Measurements from ENCODE around the gene BBS7.

The BBS7 gene

DNA sequence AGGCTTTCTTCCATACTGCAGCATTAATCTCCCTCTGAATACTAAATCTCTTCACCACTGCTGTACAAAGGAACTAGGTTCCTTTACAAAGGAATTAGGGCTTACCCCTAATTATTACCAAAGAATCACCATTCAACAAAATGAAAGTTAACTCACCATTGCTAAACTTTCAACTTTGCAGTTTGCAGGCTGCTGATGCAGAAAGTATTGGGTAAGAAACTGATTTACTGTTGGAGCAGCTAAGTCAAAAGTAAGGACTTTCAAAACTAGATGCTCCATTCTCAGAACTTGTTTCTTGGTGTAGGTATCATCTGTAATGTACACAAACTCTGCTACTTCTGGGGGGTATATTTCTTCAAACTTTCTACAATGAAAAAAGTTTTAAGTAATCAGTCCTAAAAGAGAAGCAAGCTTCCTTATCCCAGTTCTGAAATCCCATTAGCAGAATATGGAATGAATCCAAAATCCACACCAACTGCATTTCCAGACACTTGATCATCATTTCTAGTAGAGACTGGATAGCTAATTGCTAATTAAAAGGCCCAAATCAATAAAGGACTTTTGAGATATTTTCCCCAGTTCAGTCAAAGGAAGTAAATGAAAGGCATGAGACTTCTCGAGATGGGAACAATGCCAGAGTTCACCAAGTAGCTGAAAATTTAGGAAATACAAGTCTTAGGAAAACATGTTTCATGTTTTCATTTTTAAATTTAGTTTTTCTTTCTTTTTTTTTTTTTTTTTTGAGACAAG lies 50.9 kb downstream of the BBS7 start:
- no peaks in the 10 kb centered on the region for H3K27me3 ChIP-seq (ENCODE audit: insufficient read depth, poor library complexity, severe bottlenecking)
- H3K27ac ChIP-seq (replicated peaks): no peak overlapping the region
- TF ChIP-seq POLR2AphosphoS5 (IDR thresholded peaks at IDR 0.05; ENCODE audit: low read depth) (no peak), GABPA (IDR thresholded peaks at IDR 0.05; ENCODE audit: low read depth) (no peak), CTCF (IDR thresholded peaks at IDR 0.05; ENCODE audit: insufficient read depth, low read length) (no peak), SPI1 (IDR thresholded peaks at IDR 0.05; ENCODE audit: borderline replicate concordance, low read depth) (no peak)
- TF ChIP-seq, protein P1, sequence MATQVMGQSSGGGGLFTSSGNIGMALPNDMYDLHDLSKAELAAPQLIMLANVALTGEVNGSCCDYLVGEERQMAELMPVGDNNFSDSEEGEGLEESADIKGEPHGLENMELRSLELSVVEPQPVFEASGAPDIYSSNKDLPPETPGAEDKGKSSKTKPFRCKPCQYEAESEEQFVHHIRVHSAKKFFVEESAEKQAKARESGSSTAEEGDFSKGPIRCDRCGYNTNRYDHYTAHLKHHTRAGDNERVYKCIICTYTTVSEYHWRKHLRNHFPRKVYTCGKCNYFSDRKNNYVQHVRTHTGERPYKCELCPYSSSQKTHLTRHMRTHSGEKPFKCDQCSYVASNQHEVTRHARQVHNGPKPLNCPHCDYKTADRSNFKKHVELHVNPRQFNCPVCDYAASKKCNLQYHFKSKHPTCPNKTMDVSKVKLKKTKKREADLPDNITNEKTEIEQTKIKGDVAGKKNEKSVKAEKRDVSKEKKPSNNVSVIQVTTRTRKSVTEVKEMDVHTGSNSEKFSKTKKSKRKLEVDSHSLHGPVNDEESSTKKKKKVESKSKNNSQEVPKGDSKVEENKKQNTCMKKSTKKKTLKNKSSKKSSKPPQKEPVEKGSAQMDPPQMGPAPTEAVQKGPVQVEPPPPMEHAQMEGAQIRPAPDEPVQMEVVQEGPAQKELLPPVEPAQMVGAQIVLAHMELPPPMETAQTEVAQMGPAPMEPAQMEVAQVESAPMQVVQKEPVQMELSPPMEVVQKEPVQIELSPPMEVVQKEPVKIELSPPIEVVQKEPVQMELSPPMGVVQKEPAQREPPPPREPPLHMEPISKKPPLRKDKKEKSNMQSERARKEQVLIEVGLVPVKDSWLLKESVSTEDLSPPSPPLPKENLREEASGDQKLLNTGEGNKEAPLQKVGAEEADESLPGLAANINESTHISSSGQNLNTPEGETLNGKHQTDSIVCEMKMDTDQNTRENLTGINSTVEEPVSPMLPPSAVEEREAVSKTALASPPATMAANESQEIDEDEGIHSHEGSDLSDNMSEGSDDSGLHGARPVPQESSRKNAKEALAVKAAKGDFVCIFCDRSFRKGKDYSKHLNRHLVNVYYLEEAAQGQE (IDR thresholded peaks at IDR 0.05; ENCODE audit: insufficient replicate concordance, low read depth): no peak
- no peak for DNase-seq (ENCODE audit: low read depth in 1 of 2, low spot score in 1 of 2)
- H3K4me3 ChIP-seq (replicated peaks; ENCODE audit: insufficient read depth, low read length): no peak overlapping the region

GRCh38 chr4:121818215-121818614 lies 52.1 kb downstream of the BBS7 start:
- H3K27ac ChIP-seq (replicated peaks): no peak overlapping the region
- TF ChIP-seq SPI1 (IDR thresholded peaks at IDR 0.05; ENCODE audit: borderline replicate concordance, low read depth) (no peak), CTCF (IDR thresholded peaks at IDR 0.05; ENCODE audit: insufficient read depth, low read length) (no peak), POLR2AphosphoS5 (IDR thresholded peaks at IDR 0.05; ENCODE audit: low read depth) (no peak), GABPA (IDR thresholded peaks at IDR 0.05; ENCODE audit: low read depth) (no peak)
- TF ChIP-seq, protein P1 (IDR thresholded peaks at IDR 0.05; ENCODE audit: insufficient replicate concordance, low read depth): no peak

DNA sequence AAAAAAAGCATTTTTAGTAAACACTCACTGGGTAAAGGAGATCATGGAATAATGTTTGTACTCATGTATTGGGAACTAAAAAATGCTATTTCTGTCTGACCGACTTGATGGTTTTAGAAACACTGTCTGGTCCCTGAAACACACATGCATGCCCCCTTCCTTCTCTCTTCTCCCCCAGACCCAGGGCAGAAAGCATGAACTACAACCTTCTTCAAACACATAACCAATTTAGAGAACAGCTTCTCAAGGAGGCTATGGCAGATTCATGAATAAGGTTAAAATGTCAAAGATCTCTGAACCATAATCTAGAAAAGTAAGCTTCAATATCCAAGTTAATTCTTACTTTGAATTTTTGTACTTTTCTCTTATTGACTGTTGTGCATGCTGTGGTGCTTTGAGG lies 52.6 kb downstream of the BBS7 start:
- Histone ChIP-seq H3K27ac (replicated peaks) (no peak overlapping the region), H3K27me3 (ENCODE audit: insufficient read depth, poor library complexity, severe bottlenecking) (no peaks in the 10 kb centered on the region), H3K4me3 (replicated peaks; ENCODE audit: insufficient read depth, low read length) (no peak overlapping the region)
- TF ChIP-seq SPI1 (IDR thresholded peaks at IDR 0.05; ENCODE audit: borderline replicate concordance, low read depth) (no peak), POLR2AphosphoS5 (IDR thresholded peaks at IDR 0.05; ENCODE audit: low read depth) (peak; percentile 30; the same call in 1 of the 2 replicates)
- no peak for DNase-seq (ENCODE audit: low read depth in 1 of 2, low spot score in 1 of 2)

More at GRCh38 chr4:121818215-121818614, 52.1 kb downstream of the BBS7 start:
- DNase-seq (ENCODE audit: low read depth in 1 of 2, low spot score in 1 of 2): no peak
- H3K27me3 ChIP-seq (ENCODE audit: insufficient read depth, poor library complexity, severe bottlenecking): no peaks in the 10 kb centered on the region
- H3K4me3 ChIP-seq (replicated peaks; ENCODE audit: insufficient read depth, low read length): no peak overlapping the region

GRCh38 chr4:121817006-121817405 lies 53.3 kb downstream of the BBS7 start:
- DNase-seq (ENCODE audit: low read depth in 1 of 2, low spot score in 1 of 2): no peak
- H3K27me3 ChIP-seq (ENCODE audit: insufficient read depth, poor library complexity, severe bottlenecking): no peaks in the 10 kb centered on the region
- TF ChIP-seq POLR2AphosphoS5 (IDR thresholded peaks at IDR 0.05; ENCODE audit: low read depth): no peak
- no peak for TF ChIP-seq SPI1 (IDR thresholded peaks at IDR 0.05; ENCODE audit: borderline replicate concordance, low read depth)
- TF ChIP-seq, protein P1 (IDR thresholded peaks at IDR 0.05; ENCODE audit: insufficient replicate concordance, low read depth): no peak
- no peak for TF ChIP-seq CTCF (IDR thresholded peaks at IDR 0.05; ENCODE audit: insufficient read depth, low read length)
- TF ChIP-seq GABPA (IDR thresholded peaks at IDR 0.05; ENCODE audit: low read depth): no peak
- H3K27ac ChIP-seq (replicated peaks): no peak overlapping the region
- H3K4me3 ChIP-seq (replicated peaks; ENCODE audit: insufficient read depth, low read length): no peak overlapping the region
